NCI-H446 (cell line): ENCODE results near the gene GFOD2.

Experiments used
- DNase-seq, 2 experiments: peaks; one replicate each; lab custom pipeline; 2025; lab: John Stamatoyannopoulos, UW

The GFOD2 gene

DNA sequence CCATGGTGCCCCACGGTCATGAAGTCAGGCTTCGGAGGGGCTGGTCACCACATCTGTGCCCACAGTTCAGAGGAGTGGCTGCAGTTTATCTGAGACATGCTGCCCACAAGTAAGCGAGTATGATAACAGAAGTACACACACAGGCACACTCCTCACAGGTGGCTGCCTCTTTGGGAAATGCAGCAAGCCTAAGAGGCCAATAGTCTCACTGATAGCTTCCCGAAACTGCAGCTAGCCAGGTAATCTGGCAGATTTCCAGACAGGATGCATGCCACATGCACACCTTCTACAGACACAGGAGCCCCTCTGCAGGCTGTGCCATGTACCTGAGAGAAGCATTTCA is 12.6 kb upstream of the GFOD2 start:
- no peak for DNase-seq

DNA sequence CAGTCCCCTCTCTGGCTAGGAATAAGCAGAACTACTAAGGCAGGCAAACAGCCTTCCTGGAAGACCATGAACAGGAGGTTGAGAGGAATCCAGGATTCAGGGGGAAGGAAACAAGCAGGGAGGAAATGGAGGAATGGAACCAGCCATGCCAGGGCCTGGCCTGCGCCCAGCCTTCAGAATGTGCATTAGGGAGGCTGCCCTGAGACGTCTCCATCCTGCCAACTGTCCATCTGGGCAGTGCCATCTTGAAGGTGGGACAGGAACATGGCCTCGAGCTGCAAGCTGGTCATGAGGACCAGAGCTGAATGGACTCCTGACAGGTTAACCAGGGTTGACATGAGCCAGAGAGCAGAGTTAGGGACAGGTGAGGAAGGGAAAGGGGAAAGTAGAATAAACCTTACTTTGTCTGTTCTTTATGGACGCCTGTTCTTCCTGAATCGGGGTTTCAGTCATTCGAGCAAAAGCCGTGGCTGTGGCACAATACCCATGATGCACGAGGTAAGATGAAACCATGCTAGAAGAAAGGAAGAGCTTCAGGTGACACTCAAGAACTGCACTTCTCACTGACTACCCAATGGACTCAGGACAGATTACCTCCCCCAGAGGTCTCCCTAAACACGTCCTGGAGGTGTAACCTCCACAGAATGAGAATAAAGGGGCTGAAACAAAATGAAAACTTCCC is 12.1 kb upstream of the GFOD2 start:
- DNase-seq, result no peak

DNA sequence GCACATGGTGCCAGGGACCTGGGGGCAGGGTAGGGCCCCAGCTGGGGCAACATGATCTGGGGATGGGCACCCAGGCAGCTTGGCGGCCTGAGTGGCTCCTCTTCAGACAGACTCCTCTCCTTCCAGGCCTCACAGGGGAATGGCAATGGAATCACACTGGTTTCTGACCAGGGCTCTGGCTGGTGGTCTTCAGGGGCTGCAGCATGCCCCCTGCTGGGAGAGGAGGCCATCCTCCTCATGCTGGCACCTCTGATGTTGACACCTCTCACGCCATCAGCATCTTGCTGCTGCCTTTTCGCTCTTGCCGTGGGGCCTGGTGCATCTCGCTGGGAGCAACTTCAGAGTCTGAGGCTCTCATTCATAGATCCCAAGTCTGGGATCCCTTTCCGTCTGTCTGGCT is 11.2 kb upstream of the GFOD2 start:
- DNase-seq, result no peak

DNA sequence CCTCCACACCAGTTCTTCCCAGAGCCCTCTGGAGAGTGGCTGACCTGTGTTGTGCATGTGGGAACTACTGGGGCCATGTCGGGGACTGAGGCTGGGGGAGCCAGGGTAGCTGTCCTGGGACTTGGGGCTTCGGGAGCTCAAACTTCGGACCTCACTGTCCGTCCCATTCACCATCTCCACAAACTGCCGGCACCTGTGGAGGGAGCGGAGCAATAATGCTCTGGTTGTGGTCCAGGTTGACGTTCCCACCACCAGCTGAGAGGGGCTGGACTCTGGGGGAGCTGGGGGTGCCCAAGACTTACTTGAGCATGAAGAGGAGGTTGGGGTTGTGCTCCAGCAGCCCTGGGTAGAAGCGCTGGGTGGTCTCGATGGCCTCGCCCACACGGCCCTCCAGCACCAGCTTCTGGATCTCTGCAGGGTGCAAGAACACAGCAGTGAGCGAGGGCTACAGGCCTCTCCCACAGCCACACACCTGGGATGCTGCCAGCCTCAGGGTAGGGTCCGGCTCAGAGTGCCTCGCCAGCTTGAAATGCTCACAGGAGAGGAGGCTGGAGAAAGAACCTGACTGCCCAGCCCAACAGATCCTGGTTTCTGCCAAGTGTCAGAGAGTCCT is 10.6 kb upstream of the GFOD2 start:
- no peak for DNase-seq

DNA sequence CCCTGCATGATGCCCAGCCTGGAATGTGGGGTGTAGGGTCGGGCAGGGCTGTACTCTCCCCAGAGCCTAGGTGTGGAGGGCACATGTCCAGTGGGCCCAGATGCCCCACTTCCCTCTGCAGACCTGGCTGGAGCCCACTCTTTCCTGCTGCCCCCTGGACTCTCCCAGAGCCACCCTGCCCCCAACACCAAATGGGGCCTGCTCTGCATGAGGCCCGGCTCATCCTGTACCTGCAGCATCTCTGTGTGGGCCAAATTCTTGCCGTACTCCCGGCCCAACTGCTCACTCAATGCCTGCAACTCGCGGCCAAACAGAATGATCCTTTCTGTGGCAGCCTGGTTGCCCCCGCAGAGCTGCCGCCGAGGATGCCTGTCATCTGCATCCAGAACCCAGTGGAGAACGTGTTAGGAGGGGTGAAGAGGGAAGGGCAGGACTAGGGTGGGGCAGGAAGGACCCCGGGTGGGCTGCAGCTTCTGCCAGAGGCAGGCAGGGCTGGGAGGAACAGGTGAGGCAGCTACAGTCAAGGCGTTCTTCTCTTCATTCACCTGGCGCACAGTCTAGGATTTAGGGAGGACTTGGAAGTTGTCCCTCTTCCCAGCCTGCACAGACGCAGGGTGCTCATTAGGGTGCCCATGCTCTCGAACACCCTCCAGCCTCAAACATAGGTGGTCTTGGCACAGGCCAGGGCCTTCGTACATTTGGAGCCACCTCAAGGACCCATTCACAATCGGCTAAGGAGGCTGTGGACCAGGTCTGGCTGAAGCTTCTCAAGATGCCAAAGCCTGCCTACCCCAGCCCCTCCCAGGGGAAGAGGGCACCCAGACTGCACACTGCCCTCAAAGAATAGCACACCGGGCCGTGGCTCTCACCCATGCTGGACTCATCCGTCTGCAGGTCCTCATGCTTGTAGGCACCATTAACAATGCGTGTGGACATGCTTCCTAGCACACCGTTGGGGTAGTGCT is 8.7 kb upstream of the GFOD2 start:
- no peak for DNase-seq

DNA sequence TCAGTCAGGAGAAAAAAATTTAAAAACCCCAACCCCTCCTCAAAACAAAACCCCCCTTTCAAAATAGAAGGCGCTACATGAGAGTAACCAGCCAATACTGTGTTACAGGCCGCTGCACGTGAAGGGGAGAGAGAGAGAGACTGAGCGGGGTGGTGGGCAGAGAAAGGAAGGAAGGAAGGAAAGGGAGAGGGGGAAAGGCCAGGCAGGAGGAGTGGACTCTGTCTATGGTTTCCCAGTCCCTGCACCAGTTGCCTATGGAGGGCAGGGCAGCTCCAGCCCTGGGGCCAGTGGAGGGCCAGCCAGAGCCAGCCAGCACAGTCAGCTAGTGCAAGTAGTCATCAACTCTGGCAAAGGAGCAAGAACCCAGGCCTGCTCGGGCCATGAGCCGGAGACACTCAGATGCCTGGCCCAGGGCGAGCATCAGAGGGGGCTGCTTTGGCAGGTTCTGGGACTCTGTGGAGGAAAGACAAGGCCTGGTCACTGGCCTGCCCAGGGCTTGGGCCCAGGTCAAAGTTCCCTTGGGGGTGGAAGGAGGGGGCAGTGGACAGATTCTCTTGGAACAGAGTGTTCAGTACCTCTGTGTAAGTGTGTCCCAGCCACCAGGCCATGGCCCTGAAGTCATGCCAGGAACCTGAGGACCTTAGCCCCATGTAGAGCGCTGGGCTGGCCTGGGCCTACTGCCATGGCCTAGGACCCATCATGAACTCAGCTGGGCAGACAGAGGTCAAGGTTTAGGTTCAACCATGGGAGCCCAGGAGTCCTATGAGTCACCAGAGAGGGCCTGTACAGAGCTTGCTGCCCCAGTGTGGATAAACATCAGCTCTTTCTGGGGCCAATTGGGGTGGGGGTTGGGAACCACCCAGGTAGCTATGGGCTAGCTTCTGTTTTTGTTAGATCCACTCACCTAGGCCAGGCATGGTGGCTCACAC is 7.3 kb upstream of the GFOD2 start:
- no peak for DNase-seq

DNA sequence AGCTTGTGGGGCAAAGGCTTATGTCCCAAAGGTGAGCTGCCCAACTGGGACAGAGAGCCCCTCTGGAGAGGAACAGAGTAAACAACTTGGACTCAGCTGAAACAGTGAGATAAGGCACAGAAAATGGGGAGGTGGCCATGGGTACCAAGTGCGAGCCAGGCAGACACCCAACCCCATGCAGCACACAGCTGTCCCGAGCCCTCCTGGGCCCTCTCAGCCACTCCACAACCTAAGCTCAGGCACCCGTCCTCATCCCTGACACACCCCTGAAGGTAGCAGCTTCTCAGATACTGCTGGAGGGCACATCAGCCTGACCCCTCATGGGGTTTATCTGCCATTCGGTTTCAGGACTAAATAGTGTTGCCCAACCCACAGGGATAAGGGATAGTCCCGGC is 4.8 kb upstream of the GFOD2 start:
- DNase-seq, result no peak

DNA sequence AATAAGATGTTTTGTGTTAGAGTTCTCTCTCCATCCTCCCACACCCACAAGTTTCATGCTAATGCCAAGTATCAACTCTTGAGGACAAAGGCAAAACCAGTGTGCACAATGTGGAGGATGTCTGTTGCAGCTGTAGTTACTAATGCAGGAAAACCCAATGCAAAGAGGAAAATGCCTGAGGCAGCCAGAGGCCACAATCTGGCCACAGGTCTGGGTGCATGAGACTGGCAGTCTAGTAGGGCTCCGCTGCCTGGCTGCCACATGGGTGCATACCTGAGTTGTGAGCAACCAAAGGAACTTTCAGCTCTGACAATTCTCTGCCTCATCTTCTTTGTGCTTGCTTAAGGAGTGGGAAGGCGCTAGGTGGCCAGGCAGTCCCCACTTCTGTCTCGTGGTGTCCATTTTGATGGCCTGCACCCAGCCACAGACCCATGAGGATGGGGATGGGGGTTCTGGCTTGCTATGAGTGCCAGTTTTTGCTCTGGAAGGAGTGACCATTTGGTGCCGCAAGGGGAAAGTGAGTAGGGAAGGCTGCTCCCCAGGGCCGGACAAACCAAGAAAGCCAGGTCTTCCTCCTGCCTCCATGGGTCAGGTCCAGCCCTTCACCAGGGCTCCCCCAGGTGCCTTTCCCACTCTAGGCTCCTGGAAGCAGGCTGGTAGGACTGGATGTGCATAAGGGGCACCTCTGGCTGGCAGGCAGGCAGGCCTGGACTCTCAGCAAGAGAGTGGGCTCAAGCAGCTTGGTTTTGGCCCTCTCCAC is 4.2 kb upstream of the GFOD2 start:
- no peak for DNase-seq

DNA sequence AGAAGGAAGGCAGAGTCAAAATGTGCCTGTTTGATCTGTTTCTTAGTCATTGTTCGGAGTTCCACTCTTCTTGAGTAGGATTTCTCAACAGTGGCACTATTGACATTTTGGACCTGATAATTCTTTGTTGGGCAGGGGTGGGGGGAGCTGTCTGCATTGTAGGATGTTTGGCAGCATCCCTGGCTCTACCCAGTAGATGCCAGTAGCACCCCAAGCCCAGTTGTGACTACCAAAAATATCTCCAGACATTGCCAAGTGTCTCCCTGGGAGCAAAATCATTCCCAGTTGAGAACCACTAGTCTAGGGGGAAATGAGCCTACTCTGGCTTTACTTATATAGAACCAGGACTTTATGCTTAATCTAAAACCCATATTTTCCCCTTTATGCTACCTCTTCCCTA is 1.1 kb upstream of the GFOD2 start:
- no peak for DNase-seq

DNA sequence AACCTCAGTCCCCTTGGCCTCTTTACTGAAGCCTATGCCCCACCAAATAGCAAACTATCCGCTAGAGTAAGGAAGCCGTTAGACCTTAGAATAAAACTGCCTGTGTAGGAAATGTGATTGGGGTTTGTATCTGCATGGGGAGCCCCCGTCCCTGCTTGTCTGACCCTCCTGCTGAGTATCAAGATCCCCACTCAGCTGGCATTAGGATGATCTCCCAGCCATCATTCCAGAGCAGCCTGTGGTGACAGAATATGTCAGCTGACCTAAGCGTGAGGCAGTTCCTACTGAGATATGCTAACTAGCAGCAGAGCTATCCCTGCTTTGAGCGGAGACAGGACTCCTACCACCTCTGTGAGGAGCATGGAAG is 645 bp upstream of the GFOD2 start:
- DNase-seq, result peak in 1 of 2 experiments; percentile 1

DNA sequence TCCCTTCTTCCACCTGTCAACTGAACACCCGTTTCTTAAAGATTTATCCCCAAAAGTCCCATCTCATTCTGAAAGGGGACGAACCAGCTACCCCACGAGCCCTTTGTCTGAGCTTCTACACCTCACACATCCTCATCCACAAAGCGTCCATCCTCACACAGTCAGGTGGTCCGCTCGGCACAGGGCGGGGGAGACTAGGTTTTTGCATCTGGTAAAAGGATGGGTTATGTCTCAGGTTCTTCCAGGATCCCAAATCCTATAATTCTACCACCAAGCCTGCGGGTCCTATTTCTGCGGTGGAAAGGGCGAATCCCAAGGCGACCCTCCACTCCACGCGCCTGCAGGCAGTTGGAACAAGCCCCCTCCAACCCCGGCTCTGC is 458 bp downstream of the GFOD2 start:
- no peak for DNase-seq

DNA sequence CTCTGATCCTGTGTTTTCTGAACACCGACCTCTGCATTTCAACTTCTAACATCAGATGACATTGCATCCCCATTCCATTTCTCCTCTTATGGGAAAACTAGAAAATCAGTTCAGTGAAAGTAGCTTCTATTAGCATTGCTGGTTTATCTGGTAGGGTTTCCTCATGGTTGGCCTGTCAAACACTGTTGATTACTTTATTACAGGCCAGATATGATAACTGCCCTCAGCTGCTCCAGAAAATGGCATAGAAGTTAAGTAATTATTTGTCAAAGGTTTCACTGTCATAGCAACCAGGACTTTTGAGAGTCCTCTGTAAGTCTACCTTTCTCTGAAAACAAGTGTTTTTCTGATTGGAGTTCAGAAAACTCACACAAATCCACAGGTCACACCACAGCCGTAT is 3.0 kb downstream of the GFOD2 start:
- DNase-seq, result no peak

DNA sequence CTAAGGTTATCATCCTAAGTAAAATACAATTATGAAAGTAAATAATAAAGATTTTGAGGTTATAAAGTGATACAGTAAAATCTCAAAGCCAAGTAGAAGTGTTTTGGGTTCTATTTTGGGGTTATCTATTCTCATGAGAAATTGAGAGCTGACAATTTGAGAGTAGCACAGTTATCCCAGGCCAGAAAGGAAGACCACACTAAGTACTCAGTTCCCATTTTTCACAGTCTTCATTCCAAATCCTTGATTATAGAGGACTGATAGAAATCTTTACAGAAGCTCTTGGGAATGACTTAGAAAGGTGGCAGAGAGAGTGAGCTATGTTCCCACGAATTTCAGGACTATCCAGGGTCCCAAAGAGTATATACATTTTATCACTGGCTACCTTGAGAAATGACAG is 4.6 kb downstream of the GFOD2 start:
- no peak for DNase-seq

DNA sequence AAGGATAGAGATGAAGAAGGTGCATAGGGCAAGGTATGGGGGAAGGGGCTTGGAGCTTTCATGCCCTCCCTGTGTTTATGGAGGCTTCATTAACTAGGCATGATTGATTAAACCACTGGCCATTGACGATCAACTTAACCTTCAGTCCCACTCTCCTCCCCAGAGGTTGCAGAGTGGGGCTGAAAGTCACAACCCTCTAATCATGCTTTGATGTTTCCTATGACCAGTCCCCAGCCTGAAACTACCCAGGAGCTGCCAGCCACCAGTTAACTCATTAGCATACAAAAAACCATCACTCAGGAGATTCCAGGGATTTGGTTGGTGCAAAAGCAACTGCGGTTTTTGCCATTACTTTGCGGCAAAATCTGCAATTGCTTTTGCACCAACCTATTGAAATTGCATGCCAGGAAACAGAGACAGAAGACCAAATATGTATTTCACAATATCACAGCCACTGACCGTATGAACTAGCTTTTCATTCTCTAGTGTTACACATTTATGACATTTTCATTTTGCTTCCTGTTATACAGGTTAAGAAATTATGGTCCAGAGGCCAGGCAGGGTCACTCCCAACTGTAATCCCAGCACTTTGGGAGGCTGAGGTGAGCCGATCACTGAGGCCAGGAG is 5.4 kb downstream of the GFOD2 start:
- no peak for DNase-seq

DNA sequence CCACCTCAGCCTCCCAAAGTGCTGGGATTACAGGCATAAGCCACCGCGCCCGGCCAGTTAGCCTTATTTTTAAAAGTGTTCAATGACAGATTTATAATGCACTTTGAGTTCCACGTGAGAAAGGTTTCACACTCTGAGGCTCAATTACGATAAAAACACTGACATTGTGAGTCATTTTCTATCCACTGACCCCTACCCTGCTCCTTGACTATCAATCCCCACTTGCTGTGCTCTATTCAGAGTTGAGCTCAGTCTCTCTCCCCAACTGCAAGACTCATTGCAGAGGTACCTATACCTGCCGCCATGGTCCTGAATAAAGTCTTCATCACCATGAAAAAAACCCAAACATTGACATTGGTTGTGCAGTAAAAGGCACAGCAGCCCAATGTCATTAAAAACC is 8.5 kb downstream of the GFOD2 start:
- DNase-seq, result no peak

DNA sequence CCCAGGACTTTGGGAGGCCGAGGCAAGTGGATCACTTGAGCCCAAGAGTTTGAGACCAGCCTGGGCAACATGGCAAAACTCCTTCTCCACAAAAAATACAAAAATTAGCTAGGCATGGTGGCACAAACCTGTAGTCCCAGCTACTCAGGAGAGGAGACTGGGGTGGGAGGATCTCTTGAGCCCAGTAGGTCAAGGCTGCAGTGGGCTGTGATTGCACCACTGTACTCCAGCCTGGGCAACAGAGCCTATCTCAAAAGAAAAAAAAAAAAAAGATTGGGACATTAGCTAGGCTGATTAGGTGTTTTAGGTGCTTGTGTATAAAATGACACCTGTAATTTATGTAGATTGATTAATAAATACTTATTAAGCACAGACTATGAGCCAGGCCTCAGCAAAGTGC is 10.1 kb downstream of the GFOD2 start:
- DNase-seq, result no peak

DNA sequence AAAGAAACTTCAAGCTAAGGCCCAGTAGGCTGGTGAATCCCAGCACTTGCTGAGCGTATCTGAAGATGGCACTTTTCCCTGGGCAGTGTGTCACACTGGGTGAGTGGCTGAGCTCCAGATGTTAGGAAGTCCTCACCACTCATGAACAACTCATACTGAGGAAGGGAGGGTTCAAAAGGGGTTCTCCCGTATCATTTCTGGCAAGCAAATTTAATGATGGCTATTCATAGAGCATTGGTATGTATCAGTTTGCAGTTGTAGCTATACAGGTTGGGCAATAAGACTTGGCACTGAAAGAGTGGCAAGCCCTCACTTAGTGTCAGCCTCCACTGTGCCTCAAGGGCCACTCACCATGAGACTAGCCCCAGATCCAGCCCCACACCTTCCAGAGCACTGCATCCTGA is 10.7 kb downstream of the GFOD2 start:
- no peak for DNase-seq

DNA sequence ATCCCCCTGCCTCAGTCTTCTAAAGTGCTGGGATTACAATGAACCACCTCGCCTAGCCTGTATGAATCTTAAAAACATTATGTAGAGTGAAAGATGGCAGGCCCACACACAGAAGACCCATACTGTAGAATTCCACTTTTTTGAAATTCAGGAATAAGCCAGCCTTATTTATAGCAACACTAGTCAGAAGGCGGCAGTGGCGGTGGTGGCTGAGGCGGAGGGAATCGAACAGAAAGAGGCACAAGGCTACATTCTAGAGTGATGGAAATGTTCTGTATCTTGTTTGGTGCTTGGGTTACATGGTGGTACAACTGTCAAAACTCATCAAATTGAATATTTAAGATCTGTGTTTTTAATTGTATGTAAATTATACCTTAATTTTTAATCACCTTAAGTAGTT is 11.3 kb downstream of the GFOD2 start:
- no peak for DNase-seq

DNA sequence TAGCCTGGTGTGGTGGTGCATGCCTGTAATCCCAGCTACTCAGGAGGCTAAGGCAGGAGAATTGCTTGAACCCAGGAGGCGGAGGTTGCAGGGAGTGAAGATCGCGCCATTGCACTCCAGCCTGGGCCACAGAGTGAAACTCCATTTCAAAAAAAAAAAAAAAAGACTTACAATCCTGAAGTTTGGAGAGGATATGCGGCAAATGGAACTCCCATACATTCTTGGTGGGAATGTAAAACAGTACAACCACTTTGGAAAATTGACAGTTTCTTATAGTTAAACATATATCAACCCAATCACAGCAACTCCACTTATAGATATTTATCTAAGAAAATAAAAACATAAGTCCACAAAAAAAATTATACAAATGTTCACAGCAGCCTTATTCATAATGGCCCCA is 11.9 kb downstream of the GFOD2 start:
- no peak for DNase-seq

DNA sequence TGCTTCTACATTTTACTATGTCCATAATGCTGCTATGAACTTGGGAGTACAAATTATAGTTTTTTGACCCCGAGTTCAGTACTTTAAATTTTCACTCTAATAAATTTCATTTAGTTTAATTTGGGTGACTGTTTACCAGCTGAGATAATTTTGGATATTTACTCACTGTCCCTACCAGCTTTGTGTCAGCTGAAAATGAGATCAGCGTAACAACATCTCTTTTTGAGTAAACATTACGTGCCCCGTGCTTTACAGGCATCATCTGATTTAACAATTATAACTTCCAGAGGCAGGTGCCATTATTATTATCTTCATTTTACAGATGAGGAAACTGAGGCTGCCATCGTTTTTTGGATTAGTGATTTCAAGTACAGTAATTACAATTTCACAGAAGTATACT is 15.0 kb downstream of the GFOD2 start:
- no peak for DNase-seq

DNA sequence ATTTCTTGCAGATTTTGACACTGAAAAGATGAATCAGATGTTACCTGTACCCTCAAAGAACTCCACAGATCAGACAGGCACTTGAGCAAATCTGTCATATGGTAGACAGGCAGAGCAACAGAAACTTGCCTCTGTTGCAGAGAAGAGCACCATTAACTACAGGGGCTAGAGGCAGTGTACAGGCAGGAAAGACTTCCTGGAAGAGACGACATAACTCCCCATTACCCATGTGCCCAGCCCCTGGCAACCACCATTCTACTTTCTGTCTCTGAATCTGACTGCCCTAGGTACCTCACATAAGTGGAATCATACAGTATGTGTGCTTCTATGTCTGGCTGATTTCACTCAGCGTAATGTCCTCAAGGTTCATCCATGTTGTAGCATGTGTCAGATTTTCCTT is 15.5 kb downstream of the GFOD2 start:
- no peak for DNase-seq
